CD4-positive, alpha-beta memory T cell (primary cell): ENCODE measurements around the gene CACNA2D2. TPM values are rescaled to one million over a fixed set of nuclear protein-coding genes. Genes with fewer than 3 reads are reported as not detected.

Experiments
- CTCF ChIA-PET: fragments of 350-600 bp; sonication (Branson Sonifier 250); formaldehyde crosslinking; loops from one replicate; lab custom pipeline; 2021; ENCODE audit warnings: inconsistent platforms; ENCODE audit not compliant: partially characterized antibody; lab: Charles Lee
- POLR2A ChIA-PET: fragments of 350-600 bp; sonication (Branson Sonifier 250); formaldehyde crosslinking; loops from one replicate; lab custom pipeline; 2021; ENCODE audit not compliant: partially characterized antibody; lab: Charles Lee
- DNase-seq, 5 donors: peaks; one replicate each; pipeline versions ENCODE4 v3.0.0 to v3.0.0-alpha.2; 2020 to 2022; ENCODE audit warnings: mixed read lengths in 1 of 5
- H3K27ac ChIP-seq: one replicate; pipeline ENCODE4 v1.7.0; 2013; ENCODE audit warnings: low read depth, low read length
- H3K27me3 ChIP-seq: 2 replicates; pipeline ENCODE4 v1.7.0; 2013; ENCODE audit warnings: mild to moderate bottlenecking, low read length, moderate library complexity; ENCODE audit not compliant: insufficient read depth
- H3K36me3 ChIP-seq: 2 replicates; pipeline ENCODE4 v1.7.0; 2013; ENCODE audit warnings: mild to moderate bottlenecking, low read length, moderate library complexity; ENCODE audit not compliant: insufficient read depth
- H3K4me1 ChIP-seq: 2 replicates; pipeline ENCODE4 v1.7.0; 2013; ENCODE audit warnings: mild to moderate bottlenecking, low read length, moderate library complexity; ENCODE audit not compliant: insufficient read depth
- H3K4me3 ChIP-seq, 2 donors: one replicate each; pipeline ENCODE4 v1.7.0; 2013; ENCODE audit warnings: low read length in 2 of 2, mild to moderate bottlenecking in 1 of 2
- H3K9me3 ChIP-seq, 2 donors: one replicate each; pipeline ENCODE4 v1.7.0; 2013; ENCODE audit warnings: low read length in 2 of 2, control low read depth in 1 of 2; ENCODE audit not compliant: control insufficient read depth in 1 of 2
- H3K27ac Mint-ChIP-seq, 7 donors: one replicate each; pipeline ENCODE4 v1.8.0; 2020 to 2021; ENCODE audit warnings: mixed read lengths in 7 of 7, mild to moderate bottlenecking in 6 of 7, inconsistent platforms in 3 of 7, moderate library complexity in 3 of 7
- H3K27me3 Mint-ChIP-seq, 2 donors: one replicate each; pipeline ENCODE4 v1.8.0; 2020 to 2021; ENCODE audit warnings: mixed read lengths in 2 of 2
- H3K36me3 Mint-ChIP-seq, 2 donors: one replicate each; pipeline ENCODE4 v1.8.0; 2020 to 2021; ENCODE audit warnings: mixed read lengths in 2 of 2, inconsistent platforms in 1 of 2, mild to moderate bottlenecking in 1 of 2
- H3K4me1 Mint-ChIP-seq, 4 donors: one replicate each; pipeline ENCODE4 v1.8.0; 2020 to 2021; ENCODE audit warnings: mixed read lengths in 4 of 4, mild to moderate bottlenecking in 1 of 4
- H3K4me3 Mint-ChIP-seq, 8 donors: one replicate each; pipeline ENCODE4 v1.8.0; 2020 to 2021; ENCODE audit warnings: mixed read lengths in 8 of 8, mild to moderate bottlenecking in 7 of 8, moderate library complexity in 6 of 8, inconsistent platforms in 3 of 8
- H3K9me3 Mint-ChIP-seq, 8 donors: one replicate each; pipeline ENCODE4 v1.8.0; 2020 to 2021; ENCODE audit warnings: mixed read lengths in 8 of 8, mild to moderate bottlenecking in 5 of 8, inconsistent platforms in 3 of 8, moderate library complexity in 1 of 8
- intact Hi-C: fragments of 100-400 bp; cut with micrococcal nuclease; formaldehyde crosslinking; loops from one replicate; pipeline ENCODE4 v1.15.1; 2023
- polyA plus RNA-seq, 2 donors: library from polyadenylated mRNA; unstranded; fragments of 300-500 nt; fragmentation: Illumina TruSeq; gene quantifications; one replicate each; pipeline ENCODE4 v1.2.3, GENCODE V29; 2021
- total RNA-seq, 2 experiments: library from RNA; stranded (reverse); gene quantifications; one replicate each; pipeline ENCODE4 v1.2.3, GENCODE V29; 2021

Gene CACNA2D2
- total and polyA plus RNA-seq, 4 experiments from 2014 or later: 0.24 to 1.9 (median 1.7) TPM; not detected in 1

DNA sequence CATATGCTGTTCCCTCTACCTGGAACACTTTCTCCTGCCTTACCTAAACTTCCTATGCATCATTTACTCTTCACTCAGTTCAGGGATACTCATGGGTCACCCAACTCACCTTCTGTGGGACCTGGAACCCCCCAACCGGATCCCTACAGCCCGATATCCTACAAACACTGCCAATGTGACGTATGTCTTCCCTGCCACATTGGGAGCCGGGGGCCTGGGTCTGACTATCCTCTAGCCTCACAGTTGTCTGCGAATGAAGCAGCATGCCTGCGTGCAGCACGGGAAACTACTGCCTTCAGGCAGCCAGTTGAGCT lies 153.3 kb downstream of the CACNA2D2 start:
- H3K4me1 Mint-ChIP-seq: peaks cover 28 to 78% (median 52%) of the 10 kb centered on the region in 4 donors
- intact Hi-C loops: loop anchor here (1.0 to 5.0 kb wide), 5 partner anchors 13 to 262 kb away; partner anchors contain the start of genes CISH, HYAL3, IFRD2 and NAA80

DNA sequence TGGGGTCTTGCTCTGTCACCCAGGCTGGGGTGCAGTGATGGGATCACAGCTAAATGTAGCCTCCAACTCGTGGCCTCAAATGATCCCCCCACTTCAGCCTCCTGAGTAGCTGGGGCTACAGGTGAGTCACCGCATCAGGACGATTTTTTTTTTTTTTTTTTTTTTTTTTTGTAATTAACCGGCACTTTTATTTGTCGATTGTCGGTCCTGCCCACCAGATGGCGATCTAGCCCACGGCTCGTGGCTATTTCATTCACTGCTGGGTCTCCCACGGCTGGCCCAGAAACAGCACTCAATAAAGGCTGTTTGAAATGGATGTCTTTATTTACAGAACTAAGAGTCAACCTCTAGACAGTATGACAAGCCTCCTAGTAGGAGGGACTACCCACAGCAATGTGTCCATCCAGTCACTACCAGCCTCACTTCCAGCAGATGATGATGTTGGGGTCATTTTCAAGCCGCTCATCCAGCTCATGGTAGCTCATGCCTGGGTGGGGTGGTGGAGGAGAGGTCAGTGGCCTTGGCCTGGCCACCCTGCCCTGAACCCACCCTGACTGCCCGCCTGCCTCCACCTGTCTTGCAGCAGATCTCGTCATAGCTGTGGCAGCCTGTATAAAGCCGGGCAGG lies 156.1 kb downstream of the CACNA2D2 start:
- Histone ChIP-seq H3K9me3 (no peaks in the 10 kb centered on the region), H3K4me1 (peaks cover 65% of the 10 kb centered on the region), H3K27me3 (no peaks in the 10 kb centered on the region), H3K4me3 (no peak overlapping the region), H3K36me3 (peaks cover 15% of the 10 kb centered on the region), H3K27ac (peak overlapping the region; percentile 39)
- intact Hi-C loops: loop anchor here (1.0 kb wide), 2 partner anchors 89 to 195 kb away; no protein-coding TSS in a partner anchor
- H3K4me3 Mint-ChIP-seq: peak overlapping the region in 4 of 8 donors; percentile 32 to 77 (median 40)
- no peaks in the 10 kb centered on the region for H3K27me3 Mint-ChIP-seq
- peak; percentile 78 to 81 (median 79) for DNase-seq
- ChIA-PET POLR2A (interaction anchor here (0.6 to 23.7 kb wide), 10 partner anchors 12 to 271 kb away, joined by 3 to 595 read pairs (median 4); partner anchors contain the start of genes C3orf18, HEMK1, RASSF1 and TMEM115), CTCF (interaction anchor here (0.6 to 4.5 kb wide), 17 partner anchors 9 to 1897 kb away, joined by 3 to 84 read pairs (median 3); partner anchors contain the start of genes CISH, HEMK1, HYAL3 and NAA80)
- H3K36me3 Mint-ChIP-seq: peaks cover 0 to 36% of the 10 kb centered on the region in 2 donors
- H3K27ac Mint-ChIP-seq: peak overlapping the region; percentile 64 to 96 (median 82)
- H3K4me1 Mint-ChIP-seq: peaks cover 23 to 87% (median 54%) of the 10 kb centered on the region in 4 donors
- H3K9me3 Mint-ChIP-seq: no peaks in the 10 kb centered on the region

More for the DNA sequence above, 153.3 kb downstream of the CACNA2D2 start:
- H3K4me3 Mint-ChIP-seq: peak overlapping the region; percentile 91 to 99 (median 96)
- Histone ChIP-seq H3K4me3 (peak overlapping the region; percentile 66 to 98), H3K4me1 (peaks cover 60% of the 10 kb centered on the region), H3K9me3 (no peaks in the 10 kb centered on the region), H3K36me3 (peaks cover 29% of the 10 kb centered on the region), H3K27me3 (no peaks in the 10 kb centered on the region), H3K27ac (peak overlapping the region; percentile 94)
- H3K27ac Mint-ChIP-seq: peak overlapping the region; percentile 96 to 99 (median 99)
- no peak for DNase-seq
- ChIA-PET CTCF (interaction anchor here (0.8 to 4.5 kb wide), 10 partner anchors 12 to 1039 kb away, joined by 3 to 84 read pairs (median 4); partner anchors contain the start of genes RASSF1 and TUSC2), POLR2A (interaction anchor here (0.7 to 23.7 kb wide), 20 partner anchors 11 to 1257 kb away, joined by 3 to 595 read pairs (median 4); partner anchors contain the start of genes C3orf18, DCAF1, HEMK1 and HYAL3)
- peaks cover 6 to 57% of the 10 kb centered on the region in 2 donors for H3K36me3 Mint-ChIP-seq
- no peaks in the 10 kb centered on the region for H3K9me3 Mint-ChIP-seq
- no peaks in the 10 kb centered on the region for H3K27me3 Mint-ChIP-seq

DNA sequence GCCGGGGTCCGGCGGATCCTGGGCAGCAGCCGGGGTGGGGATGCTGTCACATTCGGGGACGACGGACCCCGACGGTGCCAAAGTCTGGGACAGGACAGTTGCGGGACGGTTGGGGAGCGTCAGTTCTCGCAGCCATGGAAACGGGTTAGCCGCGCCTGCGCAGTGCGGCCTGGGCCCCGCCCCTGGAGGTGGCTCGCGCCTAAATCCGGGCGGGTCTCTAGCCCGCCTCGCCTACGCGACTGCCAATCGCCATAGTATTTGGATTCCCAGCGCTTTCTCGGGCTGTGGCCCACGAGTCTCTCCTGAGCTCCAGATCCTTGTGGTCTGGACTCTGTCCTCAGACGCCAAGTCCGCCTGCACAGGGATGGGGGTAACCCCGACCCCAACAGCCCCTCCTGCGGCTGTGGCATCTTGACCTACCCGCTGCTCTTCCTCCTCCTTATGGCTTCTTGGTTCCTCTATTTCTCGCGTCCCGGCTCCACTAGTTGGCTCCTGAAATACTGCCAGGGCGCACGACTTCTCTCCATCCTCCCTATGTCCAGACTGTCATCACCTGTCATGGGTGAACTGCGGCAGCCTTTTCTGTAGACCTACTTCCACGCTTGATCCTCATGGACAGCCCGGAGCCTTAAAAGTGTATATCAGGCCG lies 157.7 kb downstream of the CACNA2D2 start, which contains the start of gene ZMYND10:
ZMYND10 (minus strand) TSS at position 147 of the 649 bp plus-strand sequence. CDS start 153 bp downstream, outside the sequence.
- peaks cover 23 to 81% (median 50%) of the 10 kb centered on the region in 4 donors for H3K4me1 Mint-ChIP-seq
- peaks cover 63% of the 10 kb centered on the region for H3K4me1 ChIP-seq
- DNase-seq: peak; percentile 72 to 76 (median 75)
- peak within 1 kb of the TSS in 6 of 7 donors; percentile 29 to 96 (median 76) for H3K27ac Mint-ChIP-seq
- H3K27me3 Mint-ChIP-seq: no peaks in the 10 kb centered on the region
- peaks cover 15% of the 10 kb centered on the region for H3K36me3 ChIP-seq
- peak within 1 kb of the TSS in 1 of 2 donors; percentile 27 for H3K4me3 ChIP-seq
- no peaks in the 10 kb centered on the region for H3K27me3 ChIP-seq
- POLR2A ChIA-PET: interaction anchor here (0.7 to 23.7 kb wide), 5 partner anchors 6 to 47 kb away, joined by 3 to 595 read pairs (median 153); partner anchors contain the start of genes CYB561D2, HYAL3, NAA80 and NPRL2
- peak within 1 kb of the TSS; percentile 43 to 81 (median 68) for H3K4me3 Mint-ChIP-seq
- H3K9me3 Mint-ChIP-seq: no peaks in the 10 kb centered on the region
- intact Hi-C loops: no loop called here
- H3K9me3 ChIP-seq: no peaks in the 10 kb centered on the region
- H3K27ac ChIP-seq: peak within 1 kb of the TSS; percentile 24
- CTCF ChIA-PET: interaction anchor here (0.7 to 4.1 kb wide), 7 partner anchors 9 to 197 kb away, joined by 3 to 46 read pairs (median 5); partner anchors contain the start of gene TMEM115
- H3K36me3 Mint-ChIP-seq: peaks cover 0 to 27% of the 10 kb centered on the region in 2 donors

DNA sequence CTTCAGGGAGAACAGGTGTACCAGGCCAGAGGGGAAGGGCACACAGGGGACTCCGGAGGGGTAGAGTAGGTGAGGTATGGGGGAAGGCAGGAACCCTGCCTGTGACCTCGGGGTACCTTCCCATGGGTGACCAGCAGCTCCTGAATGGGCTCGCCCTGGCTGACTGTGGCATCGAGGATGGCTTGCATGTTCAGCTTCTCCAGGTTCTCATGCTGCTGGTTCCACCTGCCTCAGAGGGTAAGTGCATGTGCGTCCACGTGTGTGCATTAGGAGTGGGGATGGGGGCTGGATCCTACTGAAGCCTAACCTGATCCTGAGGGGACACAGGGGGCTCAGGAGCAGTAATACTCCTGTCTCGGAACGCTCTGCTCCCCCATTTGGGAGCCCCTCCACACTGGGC lies 158.4 kb downstream of the CACNA2D2 start:
- no peaks in the 10 kb centered on the region for H3K27me3 ChIP-seq
- POLR2A ChIA-PET: interaction anchor here (1.3 to 23.7 kb wide), 3 partner anchors 7 to 46 kb away, joined by 4 to 595 read pairs (median 595); partner anchors contain the start of genes CYB561D2, HYAL3, NAA80 and NPRL2
- Mint-ChIP-seq H3K9me3 (no peaks in the 10 kb centered on the region), H3K27ac (peak overlapping the region in 1 of 7 donors; percentile 63), H3K4me3 (peak overlapping the region in 1 of 8 donors; percentile 70), H3K36me3 (peaks cover 0 to 20% of the 10 kb centered on the region in 2 donors), H3K27me3 (no peaks in the 10 kb centered on the region), H3K4me1 (peaks cover 21 to 77% (median 46%) of the 10 kb centered on the region in 4 donors)
- intact Hi-C loops: no loop called here
- H3K4me3 ChIP-seq: peak overlapping the region in 1 of 2 donors; percentile 27
- CTCF ChIA-PET: interaction anchor here (1.0 to 4.1 kb wide), 5 partner anchors 8 to 201 kb away, joined by 3 to 46 read pairs (median 5); no protein-coding TSS in a partner anchor
- no peaks in the 10 kb centered on the region for H3K9me3 ChIP-seq
- peaks cover 15% of the 10 kb centered on the region for H3K36me3 ChIP-seq
- H3K4me1 ChIP-seq: peaks cover 65% of the 10 kb centered on the region
- no peak for DNase-seq
- H3K27ac ChIP-seq: no peak overlapping the region

DNA sequence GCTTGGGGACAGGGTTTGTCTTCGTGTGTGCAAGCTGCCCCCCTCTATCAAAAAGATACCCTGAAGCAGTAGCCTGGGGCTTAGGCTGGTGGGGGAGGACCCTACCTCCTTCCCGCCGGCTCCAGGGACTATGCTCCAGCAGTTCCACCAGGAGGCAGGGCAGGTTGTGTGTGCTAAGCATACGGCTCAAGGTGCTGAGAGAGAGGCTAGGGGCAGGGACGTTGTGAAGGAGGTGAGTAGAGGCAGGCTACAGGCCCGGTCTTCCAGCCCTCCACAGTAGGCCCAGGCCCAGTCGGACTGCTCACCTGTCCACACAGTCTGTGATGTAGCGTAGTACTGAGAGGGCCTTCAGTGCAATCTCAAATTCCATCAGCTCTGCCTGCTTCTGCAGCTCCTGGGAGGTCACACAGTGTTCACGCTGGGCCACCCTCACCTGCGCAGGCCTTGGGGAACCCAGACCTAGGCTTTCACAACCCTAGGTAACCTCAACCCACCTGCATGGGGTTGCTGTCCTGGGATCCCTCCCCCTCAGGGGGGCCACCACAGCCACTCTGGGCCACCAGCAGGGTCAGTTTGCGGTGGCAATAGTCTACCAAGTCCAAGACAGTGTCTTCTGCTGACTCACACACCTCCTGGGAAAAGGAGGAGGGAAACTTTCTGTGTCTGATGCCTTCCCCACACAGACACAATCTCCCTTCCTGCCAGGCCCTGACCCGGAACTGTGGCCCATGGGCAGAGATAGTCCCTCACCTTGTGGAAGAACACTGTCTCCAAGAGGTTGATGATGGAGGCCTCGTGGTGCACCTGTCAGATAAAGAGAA lies 160.4 kb downstream of the CACNA2D2 start:
- Histone ChIP-seq H3K27ac (no peak overlapping the region), H3K27me3 (no peaks in the 10 kb centered on the region), H3K9me3 (no peaks in the 10 kb centered on the region), H3K4me1 (peaks cover 65% of the 10 kb centered on the region), H3K36me3 (peaks cover 6% of the 10 kb centered on the region), H3K4me3 (no peak overlapping the region)
- peaks cover 0 to 15% of the 10 kb centered on the region in 2 donors for H3K36me3 Mint-ChIP-seq
- no peaks in the 10 kb centered on the region for H3K27me3 Mint-ChIP-seq
- no peak for DNase-seq
- intact Hi-C loops: no loop called here
- H3K4me3 Mint-ChIP-seq: peak overlapping the region in 1 of 8 donors; percentile 15
- H3K9me3 Mint-ChIP-seq: peaks cover 0 to 2% (median 0%) of the 10 kb centered on the region in 8 donors
- peak overlapping the region in 5 of 7 donors; percentile 13 to 93 (median 62) for H3K27ac Mint-ChIP-seq
- ChIA-PET POLR2A (interaction anchor here (1.5 to 23.7 kb wide), 4 partner anchors 8 to 226 kb away, joined by 3 to 595 read pairs (median 386); partner anchors contain the start of genes CYB561D2, HEMK1, HYAL3 and IFRD2), CTCF (interaction anchor here (1.6 kb wide), 1 partner anchor 203 kb away, joined by 3 read pairs; no protein-coding TSS in a partner anchor)
- peaks cover 24 to 77% (median 47%) of the 10 kb centered on the region in 4 donors for H3K4me1 Mint-ChIP-seq
